K562 (cell line): ENCODE measurements around the gene AGBL1.

Source experiments
- CTCF ChIP-seq, 3 experiments: IDR thresholded peaks in 2 of 3; conservative IDR thresholded peaks in 1 of 3; 2 replicates each; pipeline ENCODE4 v1.5.1; 2011 to 2012; ENCODE audit warnings: low read length in 3 of 3, mild to moderate bottlenecking in 3 of 3, control low read depth in 2 of 3, improper control_type of control experiment in 1 of 3, inconsistent platforms in 1 of 3, low read depth in 1 of 3, mixed read lengths in 1 of 3, moderate library complexity in 1 of 3; ENCODE audit not compliant: insufficient read depth in 2 of 3
- ZNF695 ChIP-seq: fragments of 450-650 bp; formaldehyde crosslinking; IDR thresholded peaks from 2 replicates; pipeline ENCODE4 v1.4.0; 2020; ENCODE audit warnings: mild to moderate bottlenecking, moderate library complexity

GRCh38 chr15:86349565-86349964 is 269.9 kb downstream of the AGBL1 start:
- TF ChIP-seq CTCF (IDR thresholded peaks at IDR 0.05 in 2 of 3, conservative IDR thresholded peaks at IDR 0.05 in 1 of 3; ENCODE audit: insufficient read depth in 2 of 3, low read depth in 1 of 3, low read length in 3 of 3), result no peak
- no peak for TF ChIP-seq ZNF695 (CRISPR knock-in tag)
